NCI-H774 (cell line): ENCODE data around the gene NQO1.

Source experiments
- DNase-seq: peaks from one replicate; lab custom pipeline; 2025; lab: John Stamatoyannopoulos, UW

The NQO1 gene

DNA sequence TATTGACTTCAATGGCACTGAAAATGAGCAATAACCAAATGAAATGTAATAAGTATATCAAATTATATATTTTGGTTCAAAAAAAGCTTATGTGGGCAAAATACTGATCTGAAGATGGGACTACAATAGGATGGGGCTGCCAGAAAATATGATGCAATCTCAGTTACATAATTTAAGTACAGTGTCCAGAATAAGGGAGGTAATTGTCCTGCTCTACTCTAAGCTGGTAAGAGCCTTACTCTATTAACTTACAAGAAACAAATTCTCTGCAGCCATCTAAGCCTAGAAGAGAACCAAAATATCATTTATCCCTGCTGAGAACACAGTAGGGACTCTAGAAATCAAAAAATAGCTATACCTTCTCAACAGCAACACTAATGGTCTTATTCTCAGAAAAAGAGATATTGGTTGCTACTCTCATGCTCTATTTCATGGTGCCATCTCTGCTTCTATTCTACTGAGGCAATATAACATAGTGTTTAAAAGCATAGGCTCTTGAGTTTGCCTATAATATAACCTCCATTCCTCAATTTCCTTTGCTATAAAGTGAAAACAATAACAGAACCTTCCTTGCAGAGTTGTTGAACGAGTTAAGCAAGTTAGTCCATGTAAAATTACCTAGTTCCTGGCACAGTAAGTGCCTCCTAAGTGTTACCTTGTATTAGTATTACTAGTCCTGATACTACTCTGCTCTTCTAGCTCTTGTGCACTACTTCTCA is 19.9 kb downstream of the NQO1 start:
- no peak for DNase-seq

DNA sequence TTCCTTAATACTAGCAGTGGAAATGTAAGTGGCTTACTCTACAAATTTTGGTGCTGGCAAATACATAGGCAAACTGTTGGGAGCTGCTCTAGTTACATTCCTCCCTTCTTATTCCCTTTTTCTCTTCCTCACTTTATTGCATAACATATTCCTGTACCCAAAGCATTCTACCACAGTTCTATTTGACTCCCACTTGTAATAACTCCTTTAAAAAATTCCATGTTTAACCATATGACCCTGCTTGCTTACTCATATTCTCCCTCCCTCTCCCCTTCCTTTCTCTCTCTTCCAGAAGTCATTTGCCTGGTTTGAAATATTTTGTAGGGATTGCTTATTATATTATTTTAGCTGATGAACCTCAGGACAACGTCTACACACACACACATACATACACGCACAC is 22.7 kb downstream of the NQO1 start:
- DNase-seq: no peak

DNA sequence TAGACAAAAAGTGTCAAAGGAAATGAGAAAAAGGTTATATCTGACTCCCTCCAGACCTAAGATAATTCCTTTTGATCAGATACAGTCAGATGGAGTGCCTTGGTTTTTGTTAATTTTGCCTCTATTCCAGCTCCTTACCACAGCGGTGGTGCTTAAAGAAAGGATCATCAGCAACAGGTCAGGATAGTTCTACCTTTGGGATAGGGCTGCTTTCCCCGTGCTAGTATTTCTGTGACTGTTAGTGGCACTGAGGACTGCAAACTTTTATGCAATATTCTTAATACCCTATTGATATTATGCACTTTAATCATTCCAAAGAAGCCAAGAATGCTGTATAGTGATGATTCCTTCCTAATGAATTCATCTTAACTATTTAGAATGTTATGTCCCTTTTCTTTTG is 24.5 kb downstream of the NQO1 start:
- DNase-seq: no peak

DNA sequence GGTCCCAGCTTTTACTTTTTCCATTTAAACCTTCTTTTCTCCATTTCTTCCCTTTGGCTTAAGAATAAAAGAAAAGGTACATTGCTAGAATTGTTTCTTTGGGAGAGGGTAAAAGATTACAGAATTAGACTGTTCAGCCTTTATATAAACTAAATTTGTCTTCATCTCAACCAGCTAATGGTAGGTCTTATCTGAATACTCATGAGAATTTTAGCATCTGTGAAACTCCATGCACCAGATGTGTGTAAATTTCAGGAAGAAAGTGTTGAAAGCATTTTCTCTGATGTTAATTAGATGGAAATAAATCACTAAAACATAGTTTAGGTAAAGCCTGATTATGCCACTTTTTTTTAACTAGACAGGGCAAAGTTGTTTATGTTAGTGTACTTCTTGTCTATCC is 24.9 kb downstream of the NQO1 start:
- DNase-seq: no peak

DNA sequence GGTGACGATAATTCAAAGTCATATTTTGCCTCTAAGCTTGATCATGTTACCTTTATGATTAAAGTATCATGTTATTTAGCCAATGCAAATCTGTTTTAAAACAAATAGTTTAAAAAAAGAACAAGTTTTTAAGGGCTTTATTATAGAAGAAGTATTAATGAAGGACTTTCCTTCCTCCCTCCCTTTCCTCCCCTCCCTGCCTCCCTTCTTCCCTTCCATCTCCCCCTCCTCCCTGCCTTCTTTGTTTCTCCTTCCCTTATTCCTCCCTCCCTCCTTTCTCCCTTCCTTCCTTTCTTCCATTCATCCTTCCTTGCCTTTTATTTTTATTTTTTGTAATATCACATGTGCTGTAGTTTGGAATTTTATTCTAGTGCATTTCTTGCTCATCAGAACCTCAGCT is 26.4 kb downstream of the NQO1 start:
- DNase-seq: no peak

DNA sequence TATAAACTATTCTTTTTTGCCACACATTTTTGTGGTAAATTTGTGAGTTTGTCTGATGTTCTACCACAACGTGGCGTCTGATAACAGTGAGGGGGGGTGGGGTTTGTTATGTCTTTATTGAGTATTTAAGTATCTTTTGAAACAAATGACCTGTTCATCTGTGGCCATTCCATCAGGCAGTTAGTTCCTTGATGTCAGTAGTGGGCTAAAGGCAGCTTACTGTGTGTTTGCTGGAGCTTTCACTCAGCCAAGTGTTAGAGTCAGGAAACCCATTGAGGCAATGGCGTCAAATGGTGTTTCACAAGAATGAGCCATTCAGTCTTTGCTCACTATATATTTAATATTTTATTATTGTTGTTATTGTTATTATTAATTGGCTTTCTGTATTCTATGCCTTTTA is 28.0 kb downstream of the NQO1 start:
- DNase-seq: no peak

DNA sequence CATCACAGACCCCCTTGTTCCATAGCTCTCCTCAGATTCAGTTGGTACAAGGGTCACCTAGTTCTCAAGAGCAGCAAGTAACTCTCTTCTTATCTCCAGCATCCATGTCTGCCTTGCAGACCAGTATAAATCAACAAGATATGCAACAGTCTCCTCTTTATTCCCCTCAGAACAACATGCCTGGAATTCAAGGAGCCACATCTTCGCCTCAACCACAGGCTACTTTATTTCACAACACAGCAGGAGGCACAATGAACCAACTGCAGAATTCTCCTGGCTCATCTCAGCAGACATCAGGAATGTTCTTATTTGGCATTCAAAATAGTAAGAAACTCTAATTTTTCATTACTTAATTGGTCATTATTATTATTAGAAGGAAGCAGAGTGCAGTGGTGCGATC is 32.4 kb downstream of the NQO1 start:
- DNase-seq: no peak

DNA sequence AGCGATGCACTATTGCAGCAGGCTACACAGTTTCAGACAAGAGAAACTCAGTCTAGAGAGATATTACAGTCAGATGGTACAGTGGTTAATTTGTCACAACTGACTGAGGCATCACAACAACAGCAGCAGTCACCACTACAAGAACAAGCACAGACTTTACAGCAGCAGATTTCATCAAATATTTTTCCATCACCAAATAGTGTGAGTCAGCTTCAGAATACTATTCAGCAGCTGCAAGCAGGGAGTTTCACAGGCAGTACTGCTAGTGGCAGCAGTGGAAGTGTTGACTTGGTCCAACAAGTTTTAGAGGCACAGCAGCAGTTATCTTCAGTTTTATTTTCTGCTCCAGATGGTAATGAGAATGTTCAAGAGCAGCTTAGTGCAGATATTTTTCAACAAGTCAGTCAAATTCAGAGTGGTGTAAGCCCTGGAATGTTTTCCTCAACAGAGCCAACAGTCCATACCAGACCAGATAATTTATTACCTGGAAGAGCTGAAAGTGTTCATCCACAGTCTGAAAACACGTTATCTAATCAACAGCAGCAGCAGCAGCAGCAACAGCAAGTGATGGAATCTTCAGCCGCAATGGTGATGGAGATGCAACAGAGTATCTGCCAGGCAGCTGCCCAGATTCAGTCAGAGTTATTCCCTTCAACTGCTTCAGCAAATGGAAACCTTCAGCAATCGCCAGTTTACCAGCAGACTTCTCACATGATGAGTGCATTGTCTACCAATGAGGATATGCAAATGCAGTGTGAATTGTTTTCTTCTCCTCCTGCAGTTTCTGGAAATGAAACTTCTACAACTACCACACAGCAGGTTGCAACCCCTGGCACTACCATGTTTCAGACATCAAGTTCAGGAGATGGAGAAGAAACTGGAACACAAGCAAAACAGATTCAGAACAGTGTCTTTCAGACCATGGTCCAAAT is 34.1 kb downstream of the NQO1 start:
- DNase-seq: no peak

DNA sequence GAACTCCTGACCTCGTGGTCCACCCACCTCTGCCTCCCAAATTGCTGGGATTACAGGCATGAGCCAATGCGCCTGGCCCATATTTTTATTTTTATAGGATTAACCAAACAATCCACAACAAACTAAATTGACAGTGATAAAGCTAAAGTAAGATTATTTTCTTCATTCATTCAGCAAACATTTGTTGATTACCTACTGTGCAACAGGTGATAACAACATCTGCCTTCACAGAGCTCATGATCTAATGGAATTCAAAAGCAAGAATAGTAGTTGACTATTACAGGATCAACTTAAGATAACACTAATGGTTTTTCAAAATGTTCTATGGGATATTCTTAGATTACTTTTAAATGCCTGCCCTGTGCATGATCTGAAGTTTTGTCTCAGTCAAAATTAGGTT is 37.8 kb downstream of the NQO1 start:
- no peak for DNase-seq

DNA sequence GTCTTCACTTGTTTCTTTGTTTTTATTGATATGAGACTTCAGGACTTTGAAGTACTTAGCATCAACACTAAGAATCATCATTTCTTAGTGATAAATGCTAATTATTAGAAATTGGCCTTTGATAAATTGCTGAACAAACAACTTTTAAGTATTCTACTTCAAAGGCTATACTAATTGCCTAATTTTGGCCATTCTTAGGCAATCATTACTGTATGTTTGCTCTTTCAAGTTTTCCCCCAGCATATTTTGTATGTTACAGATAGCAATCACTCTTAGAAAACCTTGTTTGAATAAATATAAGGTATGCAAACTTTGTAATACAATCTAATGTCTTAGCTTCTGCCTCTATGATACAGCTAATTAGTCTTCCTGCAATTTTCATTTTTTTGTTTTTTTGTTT is 46.0 kb downstream of the NQO1 start:
- no peak for DNase-seq

DNA sequence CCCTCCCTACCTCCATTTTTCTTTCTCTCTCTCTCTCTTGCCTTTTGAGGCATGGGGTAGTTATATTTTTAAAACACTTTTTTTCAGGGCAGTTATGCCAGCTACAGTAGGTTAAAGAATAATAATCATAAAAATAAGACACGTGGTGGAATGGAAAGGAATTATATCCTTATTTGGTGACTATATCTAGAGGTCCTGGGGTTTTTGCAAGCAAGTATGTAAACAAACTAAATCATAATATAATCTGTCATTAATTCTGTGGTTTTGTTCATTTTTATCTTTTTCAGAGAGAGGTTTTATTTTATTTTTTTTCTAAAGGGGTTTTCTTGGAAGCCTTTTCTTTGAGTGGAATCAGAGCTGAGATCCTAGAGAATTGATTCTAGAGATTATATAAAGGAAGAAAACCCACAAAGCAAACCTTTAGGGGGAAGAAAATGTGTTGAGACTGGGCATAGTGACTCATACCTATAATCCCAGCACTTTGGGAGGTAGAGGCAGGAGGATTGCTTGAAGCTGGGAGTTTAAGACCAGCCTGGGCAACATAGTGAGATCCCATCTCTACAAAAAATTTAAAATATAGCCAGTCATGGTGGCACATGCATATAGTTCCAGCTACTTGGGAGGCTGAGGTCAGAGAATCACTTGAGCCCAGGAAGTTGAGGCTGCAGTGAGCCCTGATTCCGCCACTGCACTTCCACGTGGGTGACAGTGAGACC is 53.2 kb downstream of the NQO1 start:
- no peak for DNase-seq

DNA sequence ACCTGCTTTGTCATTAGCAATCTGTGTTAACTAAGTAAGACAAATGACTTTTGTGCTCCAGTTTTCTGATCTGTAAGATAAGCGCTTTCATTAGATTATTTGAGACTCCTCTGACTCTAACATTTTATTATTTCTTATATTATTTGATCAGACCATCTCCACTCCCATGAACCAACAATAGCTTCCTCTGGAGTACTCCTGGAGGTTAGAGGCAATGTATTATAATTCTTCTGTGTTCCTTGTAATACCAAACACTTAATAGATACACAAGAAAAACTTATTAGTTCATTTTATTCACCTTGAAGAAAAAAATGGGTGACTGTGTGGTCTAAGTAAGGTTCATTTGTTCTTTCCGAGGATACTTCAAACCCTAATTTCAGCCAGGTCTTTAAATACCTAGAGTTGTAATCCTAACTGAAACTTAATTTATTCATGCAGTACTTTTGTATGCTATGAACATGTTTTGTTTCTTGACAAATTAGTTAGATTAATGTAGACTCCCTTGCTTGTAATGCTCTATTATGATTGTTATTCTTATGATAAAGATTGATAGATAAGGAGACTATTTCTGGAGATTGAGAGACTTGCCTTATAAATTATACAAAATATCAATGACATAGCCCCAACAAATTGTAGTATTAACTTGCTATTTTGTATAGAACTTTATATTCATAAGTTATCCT is 53.9 kb downstream of the NQO1 start:
- DNase-seq: no peak

DNA sequence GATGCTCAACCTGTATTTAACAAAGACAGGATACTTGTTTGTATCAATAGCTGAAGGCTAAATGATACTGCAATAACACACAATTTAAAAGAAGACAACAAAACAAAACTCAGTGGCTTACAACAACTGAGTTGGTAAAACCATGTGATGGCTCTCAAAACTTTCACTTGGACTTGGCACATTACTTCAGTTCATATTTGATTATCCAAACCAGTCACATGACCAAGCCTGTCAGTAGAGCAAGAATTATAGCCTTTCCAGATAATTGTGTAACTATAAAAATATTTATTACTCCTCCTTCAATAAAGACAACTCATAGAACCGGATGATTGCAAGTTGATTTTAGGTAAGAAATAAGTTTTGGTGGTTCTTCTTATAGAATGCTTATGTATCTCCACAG is 56.8 kb downstream of the NQO1 start:
- no peak for DNase-seq

DNA sequence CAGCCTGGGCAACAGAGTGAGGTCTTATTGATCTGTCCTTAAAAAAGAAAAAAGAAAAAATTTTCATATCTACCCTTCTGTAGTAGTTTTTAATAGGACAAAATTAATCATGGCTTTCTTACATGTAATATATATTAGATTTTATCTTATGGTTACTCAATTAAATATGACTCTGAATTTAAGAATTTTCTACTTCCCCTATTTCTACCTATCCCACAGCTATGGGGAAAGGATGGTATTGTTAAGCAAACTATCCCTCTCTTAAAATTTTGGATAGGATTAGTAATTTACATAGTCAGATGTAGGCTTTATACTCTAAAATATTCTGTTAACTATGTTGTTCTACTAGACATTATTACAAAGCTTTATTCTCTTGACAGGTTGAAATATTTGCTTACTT is 62.5 kb downstream of the NQO1 start:
- DNase-seq: no peak

DNA sequence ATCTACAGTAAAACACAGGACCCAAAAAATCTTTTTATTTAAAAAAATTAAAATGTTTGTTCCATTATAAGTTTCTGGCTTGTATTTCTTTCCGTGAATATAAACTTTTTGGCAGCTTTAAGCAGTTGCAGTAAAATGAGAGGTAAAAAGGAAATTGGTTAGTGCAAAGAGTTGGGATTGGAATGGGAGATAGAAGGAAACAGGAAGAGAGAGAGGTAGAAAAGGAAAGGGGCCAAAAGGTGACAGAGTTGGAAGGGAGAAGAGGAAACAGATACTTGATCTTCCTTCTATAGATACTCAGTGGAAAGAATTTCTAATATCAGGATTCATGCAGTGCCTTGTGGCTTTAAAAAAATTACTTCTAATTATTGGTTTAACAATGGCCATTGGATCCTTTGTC is 63.5 kb downstream of the NQO1 start:
- DNase-seq: no peak

DNA sequence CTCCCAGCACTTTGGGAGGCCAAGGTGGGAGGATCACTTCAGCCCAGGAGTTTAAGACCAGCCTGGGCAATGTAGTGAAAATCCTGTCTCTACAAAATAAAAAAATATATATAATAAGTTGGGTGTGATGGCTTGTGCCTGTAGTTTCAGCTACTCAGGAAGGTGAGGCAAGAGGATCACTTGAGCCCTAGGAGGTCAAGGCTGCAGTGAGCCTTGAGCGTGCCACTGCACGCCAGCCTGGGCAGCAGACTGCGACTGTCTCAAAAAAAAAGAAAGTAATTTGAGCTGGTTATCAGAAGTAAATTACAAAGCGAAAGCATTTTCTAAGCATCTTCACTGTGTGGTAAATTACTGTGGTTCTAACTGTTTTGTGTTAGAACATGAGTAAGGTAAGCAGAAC is 66.2 kb downstream of the NQO1 start:
- DNase-seq: no peak
